ENCODE results near the gene MOCOS.

The MOCOS gene

DNA sequence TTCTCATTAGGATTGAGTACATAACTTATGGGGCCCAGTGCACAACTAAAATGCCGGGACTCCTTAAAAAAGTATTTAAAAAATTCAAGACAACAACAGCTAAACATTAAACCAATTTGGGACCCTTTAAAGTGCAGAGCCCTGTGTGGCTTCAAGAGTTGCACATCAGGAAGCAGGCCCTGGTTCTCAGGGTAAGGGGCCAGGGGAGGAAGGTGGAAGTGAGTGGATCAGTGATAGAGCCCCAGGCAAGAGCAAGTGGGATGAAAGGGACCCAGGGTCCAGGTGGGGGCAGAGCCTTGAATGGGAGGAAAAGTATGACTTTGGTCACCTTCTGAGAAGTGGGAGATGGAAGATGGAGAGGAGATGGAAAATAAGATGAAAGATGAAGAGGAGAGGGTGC is 107.9 kb downstream of the MOCOS start:
- Histone ChIP-seq H3K27ac (ENCODE audit: low read depth, low read length) (no peak overlapping the region), H3K27me3 (ENCODE audit: control insufficient read depth, insufficient read depth, low read length) (peaks cover 57% of the 10 kb centered on the region), H3K36me3 (ENCODE audit: control insufficient read depth, insufficient read depth, low read length) (no peaks in the 10 kb centered on the region), H3K9ac (ENCODE audit: low read depth, low read length) (no peak overlapping the region), H3K9me3 (ENCODE audit: control insufficient read depth, insufficient read depth, low read length) (no peaks in the 10 kb centered on the region), H3K4me1 (ENCODE audit: control insufficient read depth, insufficient read depth, low read length) (peaks cover 7% of the 10 kb centered on the region; the same call in 1 of the 2 replicates), H3K4me3 (ENCODE audit: low read depth, low read length) (no peak overlapping the region)

DNA sequence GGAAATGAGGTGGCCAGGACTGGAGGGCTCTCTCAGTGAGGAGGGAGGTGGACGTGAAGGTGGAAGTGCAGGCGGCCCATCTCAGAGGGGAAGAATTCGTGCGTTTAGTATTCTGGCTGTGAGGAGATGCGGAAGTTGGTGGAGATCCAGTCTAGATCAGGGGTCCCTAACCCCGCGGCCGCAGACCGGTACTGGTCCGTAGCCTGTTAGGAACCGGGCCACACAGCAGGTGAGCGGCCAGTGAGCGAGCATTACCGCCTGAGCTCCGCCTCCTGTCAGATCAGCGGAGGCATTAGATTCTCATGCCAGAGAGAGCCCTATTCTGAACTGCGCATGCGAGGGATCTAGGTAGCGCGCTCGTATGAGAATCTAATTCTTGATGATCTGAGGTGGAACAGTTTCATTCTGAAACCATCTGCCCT is 108.6 kb downstream of the MOCOS start:
- Histone ChIP-seq H3K36me3 (ENCODE audit: control insufficient read depth, insufficient read depth, low read length) (no peaks in the 10 kb centered on the region), H3K9ac (ENCODE audit: low read depth, low read length) (no peak overlapping the region), H3K9me3 (ENCODE audit: control insufficient read depth, insufficient read depth, low read length) (no peaks in the 10 kb centered on the region), H3K4me3 (ENCODE audit: low read depth, low read length) (peak overlapping the region; percentile 45), H3K4me1 (ENCODE audit: control insufficient read depth, insufficient read depth, low read length) (peaks cover 7% of the 10 kb centered on the region; the same call in 1 of the 2 replicates), H3K27ac (ENCODE audit: low read depth, low read length) (no peak overlapping the region), H3K27me3 (ENCODE audit: control insufficient read depth, insufficient read depth, low read length) (peaks cover 57% of the 10 kb centered on the region)

DNA sequence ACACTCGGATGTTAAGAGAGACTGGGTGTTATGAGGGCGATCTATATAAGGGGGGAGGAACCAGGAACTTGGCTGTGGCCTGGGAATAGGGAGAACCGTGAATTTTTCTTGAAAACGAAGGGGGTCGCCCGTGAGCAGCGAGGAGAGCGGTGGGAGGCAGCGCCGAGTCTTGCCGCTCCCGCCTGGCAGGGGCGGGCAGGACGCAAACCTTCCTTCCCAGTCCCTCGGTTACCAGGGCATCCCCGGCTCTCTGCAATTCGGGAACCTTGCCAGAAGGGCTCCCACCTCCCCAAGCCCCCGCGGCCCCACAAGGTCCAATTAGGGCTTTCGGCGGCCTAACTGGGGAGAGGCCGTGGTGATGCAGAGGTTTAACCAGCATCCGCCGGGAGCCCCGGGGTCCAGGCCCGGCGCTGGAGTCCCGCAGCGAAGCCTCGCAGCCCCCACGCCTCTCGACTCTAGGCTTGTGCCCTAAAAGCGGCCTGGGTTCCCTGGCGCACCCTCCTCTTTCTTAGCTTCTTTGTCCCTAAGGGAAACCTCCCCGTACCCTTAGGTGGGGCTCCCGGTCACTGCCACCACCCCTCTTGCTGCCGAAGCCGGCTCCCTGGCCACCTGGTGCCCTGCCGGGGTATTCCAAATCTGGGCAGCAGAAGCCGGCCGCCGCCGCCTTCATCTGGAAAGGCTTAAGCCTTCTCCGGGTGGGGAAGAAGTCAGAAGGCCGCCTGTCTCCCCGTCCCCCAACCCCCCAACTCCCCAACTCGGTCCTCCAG is 109.5 kb downstream of the MOCOS start:
- peaks cover 7% of the 10 kb centered on the region; the same call in 1 of the 2 replicates for H3K4me1 ChIP-seq (ENCODE audit: control insufficient read depth, insufficient read depth, low read length)
- no peaks in the 10 kb centered on the region for H3K36me3 ChIP-seq (ENCODE audit: control insufficient read depth, insufficient read depth, low read length)
- H3K27ac ChIP-seq (ENCODE audit: low read depth, low read length), result peak overlapping the region; percentile 61
- H3K9me3 ChIP-seq (ENCODE audit: control insufficient read depth, insufficient read depth, low read length), result no peaks in the 10 kb centered on the region
- H3K4me3 ChIP-seq (ENCODE audit: low read depth, low read length), result peak overlapping the region; percentile 82
- peak overlapping the region; percentile 64; the same call in 1 of the 2 replicates for H3K9ac ChIP-seq (ENCODE audit: low read depth, low read length)
- H3K27me3 ChIP-seq (ENCODE audit: control insufficient read depth, insufficient read depth, low read length), result peaks cover 57% of the 10 kb centered on the region

DNA sequence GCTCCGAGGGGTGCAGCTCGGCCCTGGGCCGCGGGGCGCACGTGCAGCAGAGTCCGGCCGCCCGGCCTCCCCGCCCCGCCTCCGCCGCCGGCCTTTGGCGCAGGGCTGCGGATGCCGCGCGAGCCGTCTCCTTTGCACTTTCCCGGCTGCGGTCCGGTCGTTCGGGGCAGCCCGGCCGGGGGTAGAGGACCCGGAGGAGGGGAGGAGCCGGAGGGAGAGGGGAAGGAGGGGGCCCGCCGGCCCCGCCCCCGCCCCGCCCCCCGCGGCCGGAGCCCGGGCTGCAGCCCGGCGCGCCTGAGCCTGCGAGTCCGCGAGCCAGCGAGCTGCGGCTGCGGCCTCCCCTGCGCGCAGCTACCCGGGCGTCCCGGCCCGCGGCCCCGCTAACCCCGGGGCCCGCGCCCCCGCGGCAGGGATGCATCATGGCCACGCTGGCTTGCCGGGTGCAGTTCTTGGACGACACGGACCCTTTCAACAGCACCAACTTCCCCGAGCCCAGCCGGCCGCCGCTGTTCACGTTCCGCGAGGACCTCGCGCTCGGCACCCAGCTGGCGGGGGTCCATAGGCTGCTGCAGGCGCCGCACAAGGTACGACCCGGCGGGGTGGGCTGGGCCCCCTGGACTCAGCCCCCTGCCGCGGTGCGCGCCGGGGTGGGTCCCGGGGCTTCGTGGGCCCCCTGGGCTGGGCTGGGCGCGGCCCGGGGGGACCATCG is 110.3 kb downstream of the MOCOS start, which contains the start of gene FHOD3:
Gene FHOD3, plus strand, starts transcription at position 297 of the 709 bp plus-strand sequence. Its CDS starts 123 bp downstream, at position 420.
- Histone ChIP-seq H3K27me3 (ENCODE audit: control insufficient read depth, insufficient read depth, low read length) (peaks cover 57% of the 10 kb centered on the region), H3K27ac (ENCODE audit: low read depth, low read length) (peak within 1 kb of the TSS; percentile 61), H3K4me1 (ENCODE audit: control insufficient read depth, insufficient read depth, low read length) (peaks cover 7% of the 10 kb centered on the region; the same call in 1 of the 2 replicates), H3K4me3 (ENCODE audit: low read depth, low read length) (peak within 1 kb of the TSS; percentile 82), H3K9ac (ENCODE audit: low read depth, low read length) (peak within 1 kb of the TSS; percentile 64; the same call in 1 of the 2 replicates), H3K36me3 (ENCODE audit: control insufficient read depth, insufficient read depth, low read length) (no peaks in the 10 kb centered on the region), H3K9me3 (ENCODE audit: control insufficient read depth, insufficient read depth, low read length) (no peaks in the 10 kb centered on the region)

DNA sequence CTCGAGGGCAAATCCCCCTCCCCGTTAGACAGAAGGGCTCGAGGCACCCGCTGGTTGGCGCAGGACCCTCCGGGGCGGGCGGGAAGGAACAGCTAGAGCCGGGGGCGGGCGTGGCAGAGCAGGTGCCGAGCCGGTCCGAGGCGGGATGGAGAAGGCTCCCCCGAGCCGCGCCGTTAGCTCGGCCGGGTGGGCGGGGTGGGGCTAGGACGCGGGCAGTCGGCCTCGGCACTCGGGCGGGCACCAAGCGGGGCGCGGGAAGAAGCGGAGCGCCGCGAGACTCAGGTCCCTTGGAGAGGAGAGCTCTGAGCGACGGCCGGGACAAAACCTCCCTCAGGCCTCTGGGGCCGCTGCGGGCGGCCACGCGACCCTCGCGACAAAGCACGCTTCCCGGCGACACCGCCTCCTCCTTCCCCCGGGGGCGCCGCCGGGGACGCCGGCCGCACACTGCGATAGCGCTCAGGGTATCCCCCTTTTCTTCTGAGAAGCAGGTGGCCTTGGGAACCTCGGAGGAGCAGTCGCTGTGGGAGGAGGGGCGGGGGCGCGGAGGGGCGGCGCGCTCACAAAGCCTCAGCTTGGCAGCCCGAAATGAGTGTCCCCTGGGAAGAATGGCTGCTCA is 110.9 kb downstream of the MOCOS start:
- Histone ChIP-seq H3K27me3 (ENCODE audit: control insufficient read depth, insufficient read depth, low read length) (peaks cover 53% of the 10 kb centered on the region), H3K36me3 (ENCODE audit: control insufficient read depth, insufficient read depth, low read length) (no peaks in the 10 kb centered on the region), H3K4me1 (ENCODE audit: control insufficient read depth, insufficient read depth, low read length) (peaks cover 12% of the 10 kb centered on the region), H3K9me3 (ENCODE audit: control insufficient read depth, insufficient read depth, low read length) (no peaks in the 10 kb centered on the region), H3K27ac (ENCODE audit: low read depth, low read length) (no peak overlapping the region), H3K9ac (ENCODE audit: low read depth, low read length) (no peak overlapping the region), H3K4me3 (ENCODE audit: low read depth, low read length) (peak overlapping the region; percentile 82)

DNA sequence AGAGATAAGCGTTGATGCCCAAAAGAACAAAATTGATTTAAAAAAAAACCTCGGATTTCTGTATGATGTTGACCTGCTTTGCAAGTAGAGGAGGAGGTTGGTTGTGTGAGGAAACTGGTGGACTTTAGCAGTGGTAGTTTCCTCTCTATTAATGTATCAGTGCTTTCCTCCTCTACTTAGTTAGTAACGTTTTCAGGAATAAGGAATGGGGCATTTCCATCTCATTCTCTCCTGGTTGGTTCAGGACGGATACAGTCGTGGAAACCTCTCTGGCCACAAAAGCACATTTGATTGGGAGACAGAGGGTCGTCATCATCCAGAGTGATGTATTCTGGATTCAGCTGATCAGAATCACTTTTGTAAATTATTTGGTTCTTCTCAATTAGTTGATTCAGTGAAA is 111.7 kb downstream of the MOCOS start:
- peaks cover 46% of the 10 kb centered on the region for H3K27me3 ChIP-seq (ENCODE audit: control insufficient read depth, insufficient read depth, low read length)
- peak overlapping the region; percentile 82 for H3K4me3 ChIP-seq (ENCODE audit: low read depth, low read length)

DNA sequence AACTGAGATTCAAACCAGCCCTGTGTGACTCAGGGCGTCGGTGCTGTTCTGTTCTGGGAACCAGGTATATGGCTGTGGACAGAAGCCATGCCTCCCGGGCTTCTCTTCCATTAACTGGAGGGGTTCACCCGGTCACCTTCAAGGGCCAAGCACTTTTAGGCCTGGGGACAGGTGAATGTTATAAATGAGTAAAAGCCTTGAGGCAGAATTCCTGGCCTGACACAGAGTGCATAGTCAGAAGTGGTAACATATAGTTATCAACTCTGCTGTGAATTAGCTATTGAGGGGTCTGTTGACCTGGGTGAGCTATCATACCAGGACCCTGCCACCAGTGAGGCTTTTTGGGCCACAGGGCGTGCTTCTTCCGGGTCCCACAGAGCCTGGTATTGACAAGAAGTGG is 112.9 kb downstream of the MOCOS start:
- H3K27ac ChIP-seq (ENCODE audit: low read depth, low read length), result no peak overlapping the region
- peaks cover 34% of the 10 kb centered on the region for H3K27me3 ChIP-seq (ENCODE audit: control insufficient read depth, insufficient read depth, low read length)
- H3K4me1 ChIP-seq (ENCODE audit: control insufficient read depth, insufficient read depth, low read length), result peaks cover 17% of the 10 kb centered on the region
- H3K4me3 ChIP-seq (ENCODE audit: low read depth, low read length), result no peak overlapping the region
- no peaks in the 10 kb centered on the region for H3K9me3 ChIP-seq (ENCODE audit: control insufficient read depth, insufficient read depth, low read length)
- H3K9ac ChIP-seq (ENCODE audit: low read depth, low read length), result no peak overlapping the region
- H3K36me3 ChIP-seq (ENCODE audit: control insufficient read depth, insufficient read depth, low read length), result no peaks in the 10 kb centered on the region

More for the DNA sequence above, 111.7 kb downstream of the MOCOS start:
- Histone ChIP-seq H3K27ac (ENCODE audit: low read depth, low read length) (no peak overlapping the region), H3K36me3 (ENCODE audit: control insufficient read depth, insufficient read depth, low read length) (no peaks in the 10 kb centered on the region), H3K9ac (ENCODE audit: low read depth, low read length) (no peak overlapping the region), H3K9me3 (ENCODE audit: control insufficient read depth, insufficient read depth, low read length) (no peaks in the 10 kb centered on the region), H3K4me1 (ENCODE audit: control insufficient read depth, insufficient read depth, low read length) (peaks cover 17% of the 10 kb centered on the region)

DNA sequence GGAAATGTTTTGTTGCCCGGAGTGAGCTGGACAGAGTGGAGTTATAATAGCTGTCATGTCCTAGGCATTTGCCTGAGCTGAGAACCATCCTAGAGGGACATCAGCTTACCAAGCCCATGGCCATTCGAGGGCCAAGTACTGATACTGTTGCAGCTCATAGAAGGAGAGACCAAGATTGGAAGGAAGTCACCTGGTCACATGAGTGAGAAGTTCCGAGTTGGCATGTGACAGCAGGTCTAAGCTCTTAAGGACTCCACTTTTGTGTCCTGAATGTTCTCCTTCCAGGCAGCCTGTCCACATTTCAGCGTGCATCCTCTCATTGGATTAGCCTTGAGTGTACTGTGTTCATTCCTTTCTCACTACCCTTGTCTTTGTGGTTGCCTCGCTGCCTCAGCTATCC is 114.6 kb downstream of the MOCOS start:
- Histone ChIP-seq H3K27me3 (ENCODE audit: control insufficient read depth, insufficient read depth, low read length) (peaks cover 22% of the 10 kb centered on the region), H3K27ac (ENCODE audit: low read depth, low read length) (no peak overlapping the region)

DNA sequence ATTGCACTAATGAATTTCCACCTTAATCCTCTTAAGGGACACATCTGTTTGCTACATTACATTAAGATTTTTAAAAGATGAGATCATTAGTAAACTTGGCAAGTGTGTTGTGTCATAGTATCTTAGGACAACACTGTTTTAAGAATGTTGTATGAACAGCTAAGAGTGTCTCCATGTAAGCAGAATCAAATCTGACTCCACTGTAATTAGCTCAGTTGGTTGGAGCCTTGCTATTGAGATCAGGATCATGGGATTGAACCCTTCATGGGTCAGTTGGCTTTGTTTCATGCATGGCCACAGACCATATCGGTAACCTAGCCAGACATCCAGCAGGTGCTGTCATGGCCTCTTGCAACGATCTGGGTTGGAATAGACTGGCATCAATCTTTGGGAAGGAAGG is 115.4 kb downstream of the MOCOS start:
- Histone ChIP-seq H3K36me3 (ENCODE audit: control insufficient read depth, insufficient read depth, low read length) (no peaks in the 10 kb centered on the region), H3K27ac (ENCODE audit: low read depth, low read length) (no peak overlapping the region), H3K4me1 (ENCODE audit: control insufficient read depth, insufficient read depth, low read length) (peaks cover 17% of the 10 kb centered on the region), H3K27me3 (ENCODE audit: control insufficient read depth, insufficient read depth, low read length) (peaks cover 20% of the 10 kb centered on the region), H3K9me3 (ENCODE audit: control insufficient read depth, insufficient read depth, low read length) (no peaks in the 10 kb centered on the region), H3K9ac (ENCODE audit: low read depth, low read length) (no peak overlapping the region), H3K4me3 (ENCODE audit: low read depth, low read length) (no peak overlapping the region)

More for the DNA sequence above, 114.6 kb downstream of the MOCOS start:
- no peaks in the 10 kb centered on the region for H3K9me3 ChIP-seq (ENCODE audit: control insufficient read depth, insufficient read depth, low read length)
- H3K4me3 ChIP-seq (ENCODE audit: low read depth, low read length), result no peak overlapping the region
- H3K4me1 ChIP-seq (ENCODE audit: control insufficient read depth, insufficient read depth, low read length), result peaks cover 17% of the 10 kb centered on the region
- no peak overlapping the region for H3K9ac ChIP-seq (ENCODE audit: low read depth, low read length)
- no peaks in the 10 kb centered on the region for H3K36me3 ChIP-seq (ENCODE audit: control insufficient read depth, insufficient read depth, low read length)

DNA sequence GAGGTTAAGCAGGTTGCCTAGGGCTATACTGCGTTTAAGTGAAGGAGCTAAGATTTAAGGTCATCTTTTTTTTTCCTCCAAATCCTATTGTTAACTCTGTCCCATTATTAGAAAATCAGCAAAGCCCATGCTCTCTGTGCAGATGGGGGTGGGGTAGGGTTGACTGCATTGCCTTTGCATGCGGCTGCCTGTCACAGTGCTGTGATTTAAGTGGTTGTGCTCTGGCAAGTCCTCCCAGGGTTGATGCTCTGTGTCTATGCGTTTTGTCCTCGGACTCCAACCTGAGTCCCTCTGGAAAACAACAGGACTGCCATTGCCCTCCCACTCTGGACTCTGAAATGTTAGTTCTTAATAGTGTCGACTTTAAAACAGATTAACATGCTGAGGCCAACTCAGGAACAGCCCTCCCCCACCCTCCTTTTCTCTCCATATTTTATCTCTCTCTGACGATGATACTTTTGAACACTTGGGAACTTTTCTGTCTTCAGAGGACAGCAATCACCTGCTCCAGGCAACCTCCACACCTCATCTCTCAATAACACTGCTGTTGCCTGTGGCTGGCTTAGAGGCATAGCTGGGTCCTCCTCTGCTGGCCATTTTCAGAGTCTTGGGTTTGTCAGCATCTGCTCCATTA is 116.0 kb downstream of the MOCOS start:
- Histone ChIP-seq H3K9me3 (ENCODE audit: control insufficient read depth, insufficient read depth, low read length) (no peaks in the 10 kb centered on the region), H3K4me3 (ENCODE audit: low read depth, low read length) (no peak overlapping the region), H3K36me3 (ENCODE audit: control insufficient read depth, insufficient read depth, low read length) (no peaks in the 10 kb centered on the region), H3K27ac (ENCODE audit: low read depth, low read length) (no peak overlapping the region), H3K27me3 (ENCODE audit: control insufficient read depth, insufficient read depth, low read length) (peaks cover 19% of the 10 kb centered on the region), H3K9ac (ENCODE audit: low read depth, low read length) (no peak overlapping the region), H3K4me1 (ENCODE audit: control insufficient read depth, insufficient read depth, low read length) (peaks cover 17% of the 10 kb centered on the region)
